Omental fat pad (tissue), 4 donors: ENCODE results near the gene NAIF1. TPM values are rescaled to one million over a fixed set of nuclear protein-coding genes. Genes with fewer than 3 reads are reported as not detected.

Experiments
- ATAC-seq: fragments of 150-250 bp; one replicate; pipeline ENCODE4 v1.9.1; 2016; ENCODE audit warnings: mild to moderate bottlenecking, moderate library complexity; ENCODE audit not compliant: low FRiP score
- DNase-seq: peaks from one replicate; pipeline ENCODE4 v3.0.0-alpha.2; 2019; ENCODE audit warnings: low spot score
- CTCF ChIP-seq, 3 donors: fragments of 450-650 bp; IDR thresholded peaks; one replicate each; pipeline ENCODE4 v1.5.1; 2016 to 2017; ENCODE audit warnings: antibody characterized with exemption in 3 of 3, mild to moderate bottlenecking in 3 of 3, moderate library complexity in 2 of 3
- total RNA-seq, 4 donors: library from RNA; depleted of rRNA; stranded (reverse); fragments of >200 nt; gene quantifications; one replicate each; pipeline ENCODE4 v1.1.0, GENCODE V29; 2016

The NAIF1 gene
- total RNA-seq, 4 donors from 2014 or later, result 5.3 to 13.1 (median 6.7) TPM

- DNase-seq (no peak), ATAC-seq (no peak)
- TF ChIP-seq CTCF (IDR thresholded peaks at IDR 0.05), result no peak
Observed at GRCh38 chr9:128109050-128109709, 42.1 kb upstream of the NAIF1 start.

- ATAC-seq, result no peak
- no peak for TF ChIP-seq CTCF (IDR thresholded peaks at IDR 0.05)
- no peak for DNase-seq
Observed at GRCh38 chr9:128108269-128109049, 41.3 kb upstream of the NAIF1 start.

- no peak for TF ChIP-seq CTCF (IDR thresholded peaks at IDR 0.05)
- no peak for ATAC-seq
- DNase-seq, result no peak
Observed at GRCh38 chr9:128107468-128108268, 40.5 kb upstream of the NAIF1 start.

GRCh38 chr9:128106940-128107467 lies 39.9 kb upstream of the NAIF1 start:
- DNase-seq (no peak), ATAC-seq (no peak)
- no peak for TF ChIP-seq CTCF (IDR thresholded peaks at IDR 0.05)

- ATAC-seq, result no peak
- no peak for DNase-seq
- no peak for TF ChIP-seq CTCF (IDR thresholded peaks at IDR 0.05)
Observed at GRCh38 chr9:128106181-128106939, 39.2 kb upstream of the NAIF1 start.

- TF ChIP-seq CTCF (IDR thresholded peaks at IDR 0.05), result no peak
- ATAC-seq, result no peak
- DNase-seq, result no peak
Observed at GRCh38 chr9:128105538-128106175, 38.5 kb upstream of the NAIF1 start.
